GM18507 (cell line): ENCODE measurements around the gene RIOK2.
"Not testable (repeated sequence)": the region's sequence is repeated elsewhere in the genome, so short reads cannot be mapped to it uniquely, and the experiment has no call there.

Experiments used
- DNase-seq: peaks from one replicate; pipeline ENCODE4 v3.0.0; 2011; ENCODE audit warnings: low read depth; ENCODE audit not compliant: insufficient read length; ENCODE audit errors: extremely low spot score
- FAIRE-seq: peaks from 2 replicates; lab custom pipeline; 2011; peaks lifted over from hg19 to GRCh38; lab: Jason Lieb, UNC

Gene RIOK2

DNA sequence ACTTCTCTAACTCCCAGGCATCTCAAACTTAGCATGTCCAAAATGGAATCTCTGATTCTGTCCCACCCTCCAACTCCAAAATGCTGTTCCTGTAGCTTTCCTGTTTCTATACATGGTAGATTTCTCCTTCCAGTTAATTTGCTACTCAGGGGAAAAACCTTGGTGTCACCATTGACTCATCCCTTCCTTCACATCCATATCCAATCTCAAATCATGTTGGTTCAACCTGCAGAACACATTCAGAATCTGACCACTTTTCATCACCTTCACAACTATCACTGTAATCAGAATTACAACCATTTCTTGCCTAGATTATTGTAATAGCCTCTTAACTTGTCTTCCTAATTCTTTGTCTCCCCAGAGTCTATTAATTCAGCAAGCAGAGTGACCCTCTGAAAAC is 10.8 kb downstream of the RIOK2 start:
- FAIRE-seq (no peak), DNase-seq (no peak)

DNA sequence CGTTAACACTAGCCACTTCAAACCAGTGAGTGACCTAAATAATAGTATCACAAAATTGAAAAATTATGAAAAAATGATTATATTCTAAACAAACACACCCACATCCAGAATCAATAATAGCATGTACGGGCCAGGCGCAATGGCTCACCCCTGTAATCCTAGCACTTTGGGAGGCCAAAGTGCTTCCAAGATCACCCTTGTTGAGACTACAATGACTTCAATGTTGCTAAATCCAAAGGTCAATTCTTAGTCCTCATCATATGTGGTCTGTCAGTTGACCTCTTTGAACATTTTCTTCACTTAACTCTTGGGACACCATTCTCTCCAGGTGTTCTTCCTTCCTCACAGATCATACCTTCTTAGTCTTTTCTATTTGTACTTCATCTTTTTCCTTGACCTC is 11.3 kb downstream of the RIOK2 start:
- FAIRE-seq: no peak
- DNase-seq: no peak

DNA sequence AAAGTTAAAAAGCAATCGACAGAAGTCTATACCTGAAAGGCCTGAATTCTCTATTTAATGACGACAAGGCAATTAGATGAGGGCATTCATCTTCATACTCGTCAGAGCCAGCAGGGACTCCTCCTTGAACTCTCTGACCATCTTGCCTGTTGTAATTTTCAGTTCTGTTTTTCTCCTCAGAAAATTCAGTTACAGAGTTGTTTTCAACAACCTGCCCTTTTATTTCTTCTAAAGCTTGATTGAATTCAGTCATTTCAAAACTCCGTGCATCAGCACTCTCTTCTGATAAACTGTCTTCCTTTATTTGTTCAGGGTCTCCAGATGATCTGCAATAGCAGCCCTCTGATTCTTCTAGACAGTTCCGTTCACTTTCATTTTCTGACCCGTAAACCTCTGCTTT is 15.6 kb downstream of the RIOK2 start:
- FAIRE-seq (peak; percentile 76), DNase-seq (no peak)

DNA sequence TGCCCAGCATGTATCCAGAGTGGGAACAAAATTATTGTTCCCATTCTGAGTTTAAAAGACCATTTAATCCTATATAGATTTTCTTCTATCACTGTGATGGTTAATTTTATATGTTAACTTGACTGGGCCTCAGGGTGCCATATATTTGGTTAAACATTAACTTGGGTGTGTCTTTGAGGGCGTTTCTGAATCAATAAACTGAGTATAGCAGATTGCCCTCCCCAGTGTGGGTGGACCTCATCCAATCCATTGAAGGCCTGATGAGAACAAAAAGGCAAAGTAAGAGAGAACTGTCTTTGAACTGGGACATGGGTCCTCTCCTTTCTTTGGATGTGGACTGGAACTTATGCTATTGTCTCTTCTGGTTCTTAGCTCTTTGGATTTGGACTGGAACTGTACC is 17.3 kb downstream of the RIOK2 start:
- no peak for FAIRE-seq
- no peak for DNase-seq

DNA sequence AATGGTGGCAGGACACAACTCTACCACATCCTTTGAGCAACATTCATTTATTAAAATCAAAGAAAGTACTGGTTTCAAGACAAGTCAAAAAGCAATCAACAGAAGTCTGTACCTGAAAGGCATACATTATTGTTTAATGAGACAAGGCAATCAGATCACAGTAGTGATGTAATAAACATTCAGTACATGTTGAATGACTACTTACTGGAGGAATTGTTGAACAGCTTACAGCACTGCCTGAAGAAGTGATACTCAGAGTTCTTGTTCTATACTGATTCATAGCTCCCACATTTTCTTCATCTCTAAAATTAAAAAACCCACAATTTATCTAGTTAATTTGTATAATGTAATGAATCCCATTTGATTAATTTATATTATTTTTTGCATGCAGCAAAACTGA is 18.2 kb downstream of the RIOK2 start:
- DNase-seq (no peak), FAIRE-seq (no peak)

DNA sequence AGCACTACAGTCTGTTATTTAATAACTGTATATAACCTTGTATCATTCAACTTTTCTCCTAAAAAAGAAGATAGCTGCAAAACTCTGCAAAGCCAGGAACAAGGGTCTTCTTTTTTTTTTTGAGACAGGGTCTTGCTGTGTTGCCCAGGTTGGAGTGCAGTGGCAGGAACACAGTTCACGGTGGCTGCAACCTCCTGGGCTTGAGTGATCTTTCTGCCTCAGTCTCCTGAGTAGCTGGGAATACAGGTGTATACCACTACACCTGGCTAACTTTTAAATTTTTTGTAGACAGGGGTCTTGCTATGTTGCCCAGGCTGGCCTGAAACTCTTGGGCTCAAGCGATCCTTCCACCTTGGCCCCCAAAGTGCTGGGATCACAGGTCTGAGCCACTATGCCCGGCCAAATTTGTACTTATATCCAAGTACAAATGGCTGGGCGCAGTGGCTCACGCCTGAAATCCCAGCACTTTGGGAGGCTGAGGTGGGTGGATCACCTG is 19.2 kb downstream of the RIOK2 start:
- no peak for FAIRE-seq
- DNase-seq: no peak

DNA sequence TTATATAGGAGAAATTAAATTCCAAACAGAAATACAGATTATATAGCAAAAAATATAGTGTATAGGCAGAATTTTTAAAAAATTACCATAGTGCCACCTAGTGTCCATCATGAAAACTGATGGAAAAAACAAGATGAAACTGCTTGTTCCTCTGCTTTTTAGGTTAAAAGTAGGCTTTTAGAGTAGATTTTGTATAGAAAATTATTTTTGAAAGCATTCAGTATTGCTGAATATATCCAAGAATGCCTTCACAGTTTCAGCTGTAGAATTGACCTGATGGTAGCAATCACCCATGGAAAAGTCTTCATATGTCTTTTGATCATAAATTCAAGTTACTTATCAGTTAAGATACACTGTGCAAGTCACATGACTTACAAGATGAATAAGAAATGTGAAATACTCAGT is 19.7 kb downstream of the RIOK2 start:
- FAIRE-seq (no peak), DNase-seq (no peak)

DNA sequence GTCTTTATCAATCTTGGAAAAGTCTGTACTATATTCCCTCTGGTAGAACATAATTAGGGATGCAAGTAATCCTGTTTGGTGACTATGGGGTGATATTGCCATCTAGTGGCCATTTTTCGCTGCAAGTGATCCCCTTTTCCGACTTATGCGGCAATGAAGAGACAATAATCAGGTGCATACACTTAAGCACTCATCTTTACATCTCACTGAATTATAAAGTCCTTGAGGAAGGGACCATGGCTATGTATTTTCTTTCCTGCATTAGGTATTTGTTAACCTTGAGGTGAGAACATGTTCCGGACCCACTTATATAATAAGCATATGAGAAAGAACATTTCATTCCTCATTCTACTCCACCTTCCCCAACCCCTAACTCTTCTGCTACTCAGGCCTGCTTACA is 21.0 kb downstream of the RIOK2 start:
- no peak for DNase-seq

DNA sequence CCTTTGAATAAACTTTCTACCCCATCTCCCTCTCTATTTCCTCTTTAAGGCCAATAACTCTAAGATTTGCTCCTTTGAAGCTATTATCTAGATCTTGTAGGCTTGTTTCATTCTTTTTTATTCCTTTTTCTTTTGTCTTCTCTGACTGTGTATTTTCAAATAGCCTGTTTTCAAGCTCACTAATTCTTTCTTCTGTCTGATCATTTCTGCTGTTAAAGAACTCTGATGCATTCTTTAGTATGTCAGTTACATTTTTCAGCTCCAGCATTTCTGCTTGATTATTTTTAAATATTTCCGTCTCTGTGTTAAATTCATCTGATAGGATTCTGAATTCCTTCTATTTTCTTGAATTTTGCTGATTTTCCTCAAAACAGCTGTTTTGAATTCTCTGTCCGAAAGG is 25.4 kb downstream of the RIOK2 start:
- no peak for DNase-seq
- FAIRE-seq: no peak

More for the DNA sequence above, 21.0 kb downstream of the RIOK2 start:
- peak; percentile 90 for FAIRE-seq

DNA sequence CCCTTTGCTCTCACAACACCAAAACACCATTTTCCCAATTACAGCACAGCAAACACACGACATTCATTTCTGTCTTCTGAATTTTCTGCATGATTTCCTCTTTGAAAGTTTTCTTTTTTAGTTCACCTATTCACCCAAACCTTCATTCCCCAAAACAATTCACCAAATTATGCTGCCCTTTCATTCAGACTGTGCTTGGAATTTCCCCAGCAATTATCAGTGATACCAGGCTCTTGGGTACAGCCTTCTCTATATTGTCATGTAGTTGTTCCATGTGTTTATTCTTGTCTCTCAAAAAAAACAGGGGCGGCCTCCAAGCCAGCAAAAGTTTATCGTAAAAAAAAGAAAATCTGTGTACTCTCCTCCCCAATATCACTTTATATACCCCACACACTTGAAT is 31.7 kb downstream of the RIOK2 start:
- FAIRE-seq (no peak), DNase-seq (no peak)

DNA sequence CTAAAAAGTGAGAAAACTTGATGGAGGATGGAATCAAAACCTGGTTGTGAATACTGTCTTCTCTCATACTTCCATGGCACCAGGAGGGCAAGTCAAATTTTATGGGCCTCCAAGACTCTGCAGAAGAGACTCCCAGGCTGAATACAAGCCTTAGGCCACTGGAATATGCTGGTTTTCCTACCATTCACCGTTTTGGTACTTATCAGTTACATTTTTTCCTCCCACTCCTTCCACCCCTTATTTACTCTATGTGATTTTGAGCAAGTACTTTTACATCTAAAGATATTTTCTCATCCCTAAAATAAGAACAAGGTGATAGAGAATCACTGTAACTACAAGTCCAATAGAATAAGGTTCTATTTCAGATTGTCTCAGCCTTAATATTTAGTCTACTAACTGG is 32.6 kb downstream of the RIOK2 start:
- DNase-seq (no peak), FAIRE-seq (no peak)

DNA sequence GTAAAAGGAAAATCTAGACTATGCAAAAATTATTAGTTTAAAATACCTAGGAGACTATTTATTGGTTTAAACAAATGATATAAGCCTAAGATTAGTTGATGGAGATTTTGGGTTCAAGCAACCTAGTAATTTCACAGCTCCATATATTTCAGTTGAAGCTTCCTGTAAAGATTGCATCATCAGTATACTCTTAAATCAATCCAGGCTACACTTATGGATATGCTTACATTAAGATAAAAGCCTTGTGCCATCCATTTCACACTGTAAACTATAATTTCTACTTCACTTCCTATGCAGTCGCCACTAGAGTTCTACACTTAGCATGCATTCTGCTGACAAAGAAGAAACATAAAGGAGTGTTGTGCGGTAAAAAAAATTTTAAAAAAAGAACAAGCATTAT is 33.3 kb downstream of the RIOK2 start:
- DNase-seq: no peak
- no peak for FAIRE-seq

DNA sequence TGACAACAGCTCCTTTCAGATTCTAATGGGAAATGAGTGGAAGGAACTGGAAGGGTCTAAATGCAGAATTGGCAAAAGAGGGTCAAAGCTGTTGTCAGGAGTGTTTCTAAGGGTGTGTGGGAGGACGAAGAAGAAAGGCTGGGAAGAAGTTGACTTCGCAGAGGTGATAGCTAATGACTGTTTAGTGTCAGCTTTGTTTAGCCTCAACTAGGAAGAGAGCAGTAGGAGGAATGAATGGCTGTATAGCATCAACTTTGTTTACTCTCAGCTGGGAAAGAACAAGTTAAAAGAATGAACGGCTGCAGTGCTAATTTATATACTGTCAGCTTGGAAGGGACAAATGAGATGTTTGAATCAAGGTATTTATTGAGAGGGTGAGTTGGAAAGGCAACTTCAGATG is 34.8 kb downstream of the RIOK2 start:
- FAIRE-seq: no peak

DNA sequence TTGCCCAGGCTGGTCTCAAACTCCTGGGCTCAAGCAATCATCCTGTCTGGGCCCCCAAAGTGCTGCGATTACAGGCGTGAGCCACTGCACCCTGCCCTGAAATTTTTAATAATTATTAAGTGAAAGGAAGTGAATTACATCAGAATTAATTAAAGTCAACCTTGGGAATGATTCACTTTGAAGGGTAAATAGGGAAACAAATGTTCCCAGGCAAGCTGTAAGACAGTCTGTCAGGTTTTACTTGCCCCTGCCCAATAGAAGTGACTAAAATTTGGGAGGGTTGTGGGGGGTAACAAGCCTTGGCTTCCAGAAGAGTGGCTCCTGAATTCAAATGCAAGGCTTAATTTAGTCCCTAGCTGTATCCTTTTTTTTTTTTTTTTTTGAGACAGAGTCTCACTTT is 39.3 kb downstream of the RIOK2 start:
- no peak for FAIRE-seq

More for the DNA sequence above, 34.8 kb downstream of the RIOK2 start:
- no peak for DNase-seq

DNA sequence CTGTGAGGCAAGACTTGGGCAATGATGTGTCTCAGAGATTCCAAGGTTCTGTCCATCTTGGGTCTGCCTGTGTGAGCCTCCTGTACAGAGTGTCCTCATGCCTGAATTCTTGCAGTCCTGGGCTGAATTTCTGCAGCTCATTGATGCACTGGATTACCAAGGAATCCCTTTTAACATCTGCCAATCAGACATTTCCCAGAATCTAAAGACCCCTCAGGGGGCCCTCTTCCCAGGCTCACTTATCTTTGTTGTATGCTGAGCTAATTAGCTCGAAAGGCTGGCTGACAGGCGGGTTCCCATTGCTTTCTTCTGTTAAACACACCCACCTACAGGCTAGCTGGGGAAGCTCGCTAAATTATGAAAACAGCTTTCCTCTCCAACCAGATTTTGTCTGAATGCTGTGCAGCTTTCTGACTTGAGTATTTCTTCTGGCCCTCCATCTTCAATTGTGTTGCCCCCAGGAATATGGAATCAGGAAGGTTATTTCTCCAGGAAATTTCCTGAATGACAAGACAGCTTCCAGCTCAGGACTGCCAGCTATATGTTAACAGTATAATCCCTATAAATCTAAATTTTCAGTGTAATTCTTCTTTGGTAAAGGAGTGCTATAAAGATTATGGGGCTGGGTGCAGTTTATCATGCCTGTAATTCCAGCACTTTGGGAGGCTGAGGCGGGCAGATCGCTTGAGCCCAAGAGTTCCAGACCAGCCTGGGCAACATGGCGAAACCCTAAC is 40.4 kb downstream of the RIOK2 start, which contains the start of gene LIX1:
LIX1 (minus strand) TSS at position 91 of the 734 bp plus-strand sequence; CDS start at position 56, 35 bp downstream.
- peak; percentile 76 for FAIRE-seq
- no peak for DNase-seq

More for the DNA sequence above, 39.3 kb downstream of the RIOK2 start:
- DNase-seq: no peak

DNA sequence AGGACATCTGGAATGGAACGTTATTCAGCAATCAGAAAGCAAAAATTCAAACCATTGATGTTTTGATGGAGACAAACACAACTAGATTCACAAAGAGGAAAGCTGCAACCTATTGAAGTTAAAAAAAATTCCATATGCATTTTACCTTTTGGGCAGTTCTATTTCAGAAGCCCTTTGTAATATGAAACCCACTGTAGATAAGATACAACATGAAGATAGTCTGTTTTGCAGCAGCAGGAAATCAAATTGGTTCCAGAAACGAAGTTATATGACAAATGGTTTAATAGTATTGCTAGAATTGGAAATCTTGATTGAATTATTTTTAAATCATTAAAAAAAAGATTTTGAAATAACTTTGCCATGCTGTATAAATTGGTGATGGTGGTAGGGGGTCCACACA is 41.5 kb downstream of the RIOK2 start:
- no peak for DNase-seq
- FAIRE-seq: no peak

DNA sequence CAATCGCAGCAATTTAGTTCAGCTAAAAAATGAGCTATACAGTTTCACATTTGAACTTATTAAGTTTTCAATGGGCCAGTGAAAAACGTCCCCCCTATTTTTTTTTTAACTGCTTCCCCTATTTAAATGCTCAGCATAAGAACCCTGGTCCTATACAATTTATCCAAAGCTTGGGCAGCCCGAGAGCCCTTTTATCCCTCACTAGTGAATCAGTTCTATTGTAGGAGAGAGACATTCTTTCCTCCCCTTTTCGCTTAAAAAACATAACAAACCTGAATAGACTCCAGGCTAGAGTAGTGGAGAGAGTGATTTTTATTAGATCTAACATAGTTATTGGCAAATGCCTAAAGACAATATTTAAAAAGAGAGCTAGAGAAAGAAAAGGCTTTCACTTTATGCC is 42.0 kb downstream of the RIOK2 start:
- FAIRE-seq (no peak), DNase-seq (no peak)

DNA sequence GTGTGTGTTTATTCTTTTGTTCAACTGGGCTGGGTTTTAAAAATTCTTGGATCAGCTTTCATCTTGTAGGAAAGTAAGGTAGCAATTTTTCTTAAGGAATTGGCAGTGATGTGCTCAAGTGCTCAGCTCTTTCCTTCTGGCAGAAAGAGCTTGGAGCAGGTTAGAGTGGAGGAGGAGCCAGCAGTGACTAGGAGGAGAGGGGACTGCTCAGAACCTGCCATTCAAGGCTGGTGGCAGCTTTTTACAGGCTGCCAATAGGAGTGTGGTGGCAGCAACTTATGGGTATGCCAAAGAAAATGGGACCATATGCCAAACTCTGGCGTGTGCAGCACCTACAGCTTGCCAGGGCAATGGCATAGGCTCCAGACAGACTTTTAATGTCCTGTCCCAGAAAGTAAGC is 42.8 kb downstream of the RIOK2 start:
- DNase-seq, FAIRE-seq: not testable (repeated sequence)

DNA sequence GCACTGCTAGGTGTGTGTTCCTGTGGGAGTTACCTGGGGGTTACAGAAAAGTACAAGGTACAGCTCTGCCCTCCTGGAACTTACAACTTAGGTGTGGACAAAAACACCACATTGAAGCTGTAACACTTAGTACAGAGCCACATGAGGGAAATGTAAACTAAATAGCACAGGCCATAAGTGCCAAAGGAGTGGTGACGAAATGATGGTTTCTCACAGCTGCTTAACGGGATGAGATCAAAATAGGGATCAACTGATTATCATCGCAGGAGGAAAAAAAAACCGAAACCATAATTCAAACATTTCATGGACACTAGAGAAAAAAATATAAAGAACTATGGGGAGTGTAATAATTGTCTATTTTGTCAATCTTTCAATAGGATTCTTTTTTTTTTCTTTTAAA is 46.6 kb downstream of the RIOK2 start:
- FAIRE-seq (no peak), DNase-seq (no peak)

DNA sequence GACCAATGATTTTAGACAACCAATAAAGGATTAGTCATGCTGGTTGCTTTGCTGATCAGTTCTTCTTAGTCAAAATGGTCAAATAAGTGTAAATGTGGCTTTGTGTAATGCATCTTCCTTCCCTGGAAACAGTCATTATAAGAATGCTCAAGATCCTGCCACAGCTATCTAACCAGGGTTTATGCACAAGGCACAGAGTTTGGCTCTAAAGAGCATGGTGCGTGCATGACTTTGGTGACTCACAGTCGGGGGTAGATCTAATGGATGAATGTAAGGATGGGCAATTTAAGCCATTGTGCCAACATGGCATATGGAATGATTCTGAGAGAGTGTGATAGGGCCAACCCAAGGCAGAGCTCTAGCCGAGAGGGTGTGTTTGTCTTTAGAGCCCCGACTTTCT is 47.2 kb downstream of the RIOK2 start:
- DNase-seq (no peak), FAIRE-seq (no peak)

DNA sequence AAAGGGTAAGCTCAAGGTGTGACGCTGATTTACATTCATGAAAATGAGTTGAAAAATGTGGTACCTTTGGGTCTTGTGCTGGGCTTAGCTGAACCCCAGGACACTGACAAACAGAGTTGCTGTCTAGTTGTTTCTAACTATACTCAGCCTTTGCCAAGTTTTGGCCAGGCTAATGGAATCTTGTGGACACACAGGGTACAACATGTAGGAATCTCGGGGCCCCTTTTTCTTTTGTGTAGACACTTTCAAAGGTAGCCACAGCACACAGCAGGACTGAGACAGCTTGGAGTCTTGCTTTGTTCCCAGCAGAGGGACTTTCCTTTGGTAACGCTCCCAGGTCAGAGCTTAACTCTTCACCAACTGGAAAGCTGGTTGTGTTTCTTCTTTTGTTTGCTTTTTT is 48.4 kb downstream of the RIOK2 start:
- FAIRE-seq: no peak
- DNase-seq: no peak

DNA sequence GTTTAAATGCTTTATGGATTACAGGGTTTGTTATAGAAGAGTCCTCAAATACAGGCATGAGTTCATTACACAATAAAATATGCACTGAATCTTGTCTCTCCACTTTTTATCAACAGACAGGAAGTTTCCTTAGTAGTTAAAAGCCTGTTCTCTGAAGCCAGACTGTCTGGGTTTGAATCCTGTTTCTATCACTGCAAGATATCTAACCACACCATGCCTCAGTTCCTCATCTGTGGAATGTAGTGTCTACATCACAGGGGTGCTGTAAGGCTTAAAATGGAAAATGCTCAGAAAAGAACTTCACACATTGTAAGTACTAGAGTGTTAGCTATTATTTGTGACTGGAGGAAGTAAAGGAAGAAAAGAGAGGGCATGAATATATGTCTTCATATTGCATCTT is 49.9 kb downstream of the RIOK2 start:
- DNase-seq (no peak), FAIRE-seq (no peak)
